Measurements from ENCODE around the gene PLOD1. TPM values are rescaled to one million over a fixed set of nuclear protein-coding genes. Genes with fewer than 3 reads are reported as not detected.

The PLOD1 gene
- total RNA-seq, 1 experiment from 2014 or later = 80.2 TPM

DNA sequence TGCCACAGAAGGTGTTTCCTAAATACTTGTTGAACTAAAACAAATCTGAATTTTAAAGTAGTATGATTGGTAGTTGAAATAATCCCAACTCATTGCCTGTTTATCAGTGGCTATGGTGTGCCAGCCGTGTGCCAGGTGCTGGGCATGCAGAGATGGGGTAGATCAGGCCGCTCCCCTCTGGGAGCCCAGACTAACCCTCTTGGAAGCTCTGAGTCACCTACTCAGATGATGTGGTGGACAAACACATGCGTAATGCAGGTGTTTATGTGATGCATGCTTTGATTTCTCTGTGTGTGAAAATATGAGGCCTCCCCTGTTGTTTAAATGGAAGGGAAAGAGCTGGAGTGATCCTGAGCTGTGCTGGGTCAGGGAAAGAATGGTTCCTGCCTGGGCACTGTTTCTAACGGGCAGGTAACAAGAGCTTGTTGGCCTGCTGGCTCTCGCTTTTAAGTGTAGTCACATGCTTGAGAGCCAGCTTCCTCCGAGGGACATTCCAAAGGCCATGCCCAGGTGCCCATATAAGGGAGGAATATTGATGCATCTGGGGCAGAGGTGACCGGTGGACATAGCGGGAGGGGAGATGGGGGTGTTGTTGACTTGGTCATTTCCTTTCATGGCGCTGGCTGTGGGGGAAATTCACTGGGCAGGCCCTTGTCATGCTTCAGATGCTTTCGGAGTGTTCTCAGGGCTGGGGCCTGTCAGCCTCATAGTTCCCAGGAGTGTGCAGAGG is 56.0 kb downstream of the PLOD1 start:
- H3K36me3 Mint-ChIP-seq (ENCODE audit: insufficient read depth, unreplicated experiment) = peaks cover 56% of the 10 kb centered on the region

GRCh38 chr1:11991969-11992676 is 57.6 kb downstream of the PLOD1 start:
- intact Hi-C loops (cut with micrococcal nuclease; ENCODE audit: unreplicated experiment) = no loop called here
- H3K27ac Mint-ChIP-seq (ENCODE audit: unreplicated experiment) = no peak overlapping the region
- no peak for DNase-seq
- no peaks in the 10 kb centered on the region for H3K9me3 Mint-ChIP-seq (ENCODE audit: low read depth, unreplicated experiment)
- CTCF ChIA-PET = interaction anchor here (1.3 kb wide), 1 partner anchor 10 kb away, joined by 3 read pairs; no protein-coding TSS in a partner anchor
- H3K27me3 Mint-ChIP-seq (ENCODE audit: unreplicated experiment) = no peaks in the 10 kb centered on the region
- TF ChIP-seq, protein P1, sequence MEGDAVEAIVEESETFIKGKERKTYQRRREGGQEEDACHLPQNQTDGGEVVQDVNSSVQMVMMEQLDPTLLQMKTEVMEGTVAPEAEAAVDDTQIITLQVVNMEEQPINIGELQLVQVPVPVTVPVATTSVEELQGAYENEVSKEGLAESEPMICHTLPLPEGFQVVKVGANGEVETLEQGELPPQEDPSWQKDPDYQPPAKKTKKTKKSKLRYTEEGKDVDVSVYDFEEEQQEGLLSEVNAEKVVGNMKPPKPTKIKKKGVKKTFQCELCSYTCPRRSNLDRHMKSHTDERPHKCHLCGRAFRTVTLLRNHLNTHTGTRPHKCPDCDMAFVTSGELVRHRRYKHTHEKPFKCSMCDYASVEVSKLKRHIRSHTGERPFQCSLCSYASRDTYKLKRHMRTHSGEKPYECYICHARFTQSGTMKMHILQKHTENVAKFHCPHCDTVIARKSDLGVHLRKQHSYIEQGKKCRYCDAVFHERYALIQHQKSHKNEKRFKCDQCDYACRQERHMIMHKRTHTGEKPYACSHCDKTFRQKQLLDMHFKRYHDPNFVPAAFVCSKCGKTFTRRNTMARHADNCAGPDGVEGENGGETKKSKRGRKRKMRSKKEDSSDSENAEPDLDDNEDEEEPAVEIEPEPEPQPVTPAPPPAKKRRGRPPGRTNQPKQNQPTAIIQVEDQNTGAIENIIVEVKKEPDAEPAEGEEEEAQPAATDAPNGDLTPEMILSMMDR (IDR thresholded peaks at IDR 0.05; ENCODE audit: unreplicated experiment) = no peak
- H3K4me1 Mint-ChIP-seq (ENCODE audit: low read depth, unreplicated experiment) = peaks cover 29% of the 10 kb centered on the region
- peaks cover 63% of the 10 kb centered on the region for H3K36me3 Mint-ChIP-seq (ENCODE audit: insufficient read depth, unreplicated experiment)
- BruUV-seq (replicated peaks) = no TSS peak
- no peak overlapping the region for H3K4me3 Mint-ChIP-seq (ENCODE audit: low read depth, unreplicated experiment)

More for the DNA sequence above, 56.0 kb downstream of the PLOD1 start:
- intact Hi-C loops (cut with micrococcal nuclease; ENCODE audit: unreplicated experiment) = no loop called here
- BruUV-seq (replicated peaks) = TSS peak; percentile 85
- Mint-ChIP-seq H3K9me3 (ENCODE audit: low read depth, unreplicated experiment) (no peaks in the 10 kb centered on the region), H3K4me1 (ENCODE audit: low read depth, unreplicated experiment) (peaks cover 29% of the 10 kb centered on the region), H3K27me3 (ENCODE audit: unreplicated experiment) (no peaks in the 10 kb centered on the region), H3K27ac (ENCODE audit: unreplicated experiment) (peak overlapping the region; percentile 100), H3K4me3 (ENCODE audit: low read depth, unreplicated experiment) (peak overlapping the region; percentile 63)
- CTCF ChIA-PET = interaction anchor here (0.6 to 1.8 kb wide), 5 partner anchors 9 to 745 kb away, joined by 3 to 7 read pairs (median 4); partner anchors contain the start of genes MFN2 and MIIP
- peak; percentile 71 for DNase-seq
- TF ChIP-seq, protein P1 (IDR thresholded peaks at IDR 0.05; ENCODE audit: unreplicated experiment) = no peak

- no peak for DNase-seq
- no peak overlapping the region for H3K27ac Mint-ChIP-seq (ENCODE audit: unreplicated experiment)
- no peaks in the 10 kb centered on the region for H3K9me3 Mint-ChIP-seq (ENCODE audit: low read depth, unreplicated experiment)
- TF ChIP-seq, protein P1 (IDR thresholded peaks at IDR 0.05; ENCODE audit: unreplicated experiment) = no peak
- H3K36me3 Mint-ChIP-seq (ENCODE audit: insufficient read depth, unreplicated experiment) = peaks cover 35% of the 10 kb centered on the region
- H3K27me3 Mint-ChIP-seq (ENCODE audit: unreplicated experiment) = no peaks in the 10 kb centered on the region
- intact Hi-C loops (cut with micrococcal nuclease; ENCODE audit: unreplicated experiment) = no loop called here
- BruUV-seq (replicated peaks) = no TSS peak
- no peaks in the 10 kb centered on the region for H3K4me1 Mint-ChIP-seq (ENCODE audit: low read depth, unreplicated experiment)
- CTCF ChIA-PET = interaction anchor here (0.7 kb wide), 1 partner anchor 637 kb away, joined by 3 read pairs; no protein-coding TSS in a partner anchor
- no peak overlapping the region for H3K4me3 Mint-ChIP-seq (ENCODE audit: low read depth, unreplicated experiment)
Measured at GRCh38 chr1:11997081-11997850, 62.7 kb downstream of the PLOD1 start.

GRCh38 chr1:11998636-11999035 is 64.1 kb downstream of the PLOD1 start:
- Mint-ChIP-seq H3K4me1 (ENCODE audit: low read depth, unreplicated experiment) (no peaks in the 10 kb centered on the region), H3K9me3 (ENCODE audit: low read depth, unreplicated experiment) (no peaks in the 10 kb centered on the region), H3K27me3 (ENCODE audit: unreplicated experiment) (no peaks in the 10 kb centered on the region), H3K27ac (ENCODE audit: unreplicated experiment) (no peak overlapping the region), H3K36me3 (ENCODE audit: insufficient read depth, unreplicated experiment) (peaks cover 39% of the 10 kb centered on the region), H3K4me3 (ENCODE audit: low read depth, unreplicated experiment) (no peak overlapping the region)
- no TSS peak for BruUV-seq (replicated peaks)
- CTCF ChIA-PET = no interaction called here
- no peak for DNase-seq
- TF ChIP-seq, protein P1 (IDR thresholded peaks at IDR 0.05; ENCODE audit: unreplicated experiment) = no peak
- intact Hi-C loops (cut with micrococcal nuclease; ENCODE audit: unreplicated experiment) = no loop called here
